GM21526 (cell line): ENCODE results near the gene ADAMTS13.
"Not testable (repeated sequence)": the region's sequence is repeated elsewhere in the genome, so short reads cannot be mapped to it uniquely, and the experiment has no call there.

Source experiments
- ATAC-seq: cut with Tn5 transposase; IDR thresholded peaks from one replicate; pipeline ENCODE4 v1.9.1; 2021; ENCODE audit warnings: moderate library complexity; ENCODE audit not compliant: unreplicated experiment, low FRiP score

ADAMTS13 gene

DNA sequence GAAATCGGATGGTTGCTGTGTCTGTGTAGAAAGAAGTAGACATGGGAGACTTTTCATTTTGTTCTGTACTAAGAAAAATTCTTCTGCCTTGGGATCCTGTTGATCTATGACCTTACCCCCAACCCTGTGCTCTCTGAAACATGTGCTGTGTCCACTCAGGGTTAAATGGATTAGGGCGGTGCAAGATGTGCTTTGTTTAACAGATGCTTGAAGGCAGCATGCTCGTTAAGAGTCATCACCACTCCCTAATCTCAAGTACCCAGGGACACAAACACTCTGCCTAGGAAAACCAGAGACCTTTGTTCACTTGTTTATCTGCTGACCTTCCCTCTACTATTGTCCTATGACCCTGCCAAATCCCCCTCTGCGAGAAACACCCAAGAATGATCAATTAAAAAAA, 30.7 kb upstream of the ADAMTS13 start:
- ATAC-seq = not testable (repeated sequence)

DNA sequence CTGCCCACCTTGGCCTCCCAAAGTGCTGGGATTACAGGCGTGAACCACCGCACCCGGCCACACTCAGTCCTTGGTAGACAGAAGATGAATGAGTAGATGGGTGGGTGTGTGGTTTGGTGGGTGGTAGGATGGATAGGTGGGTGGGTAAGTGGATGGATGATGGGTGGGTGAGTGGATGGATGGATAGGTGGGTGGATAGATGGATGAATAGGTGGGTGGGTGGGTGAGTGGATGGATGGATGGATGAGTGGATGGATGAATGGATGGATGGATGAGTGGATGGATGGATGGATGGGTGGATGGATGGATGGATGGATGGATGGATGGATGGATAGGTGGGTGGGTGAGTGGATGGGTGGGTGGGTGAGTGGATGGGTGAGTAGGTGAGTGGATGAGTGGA, 29.9 kb upstream of the ADAMTS13 start:
- ATAC-seq = not testable (repeated sequence)

- no peak for ATAC-seq
Measured at GRCh38 chr9:133393399-133393798, 28.8 kb upstream of the ADAMTS13 start.

DNA sequence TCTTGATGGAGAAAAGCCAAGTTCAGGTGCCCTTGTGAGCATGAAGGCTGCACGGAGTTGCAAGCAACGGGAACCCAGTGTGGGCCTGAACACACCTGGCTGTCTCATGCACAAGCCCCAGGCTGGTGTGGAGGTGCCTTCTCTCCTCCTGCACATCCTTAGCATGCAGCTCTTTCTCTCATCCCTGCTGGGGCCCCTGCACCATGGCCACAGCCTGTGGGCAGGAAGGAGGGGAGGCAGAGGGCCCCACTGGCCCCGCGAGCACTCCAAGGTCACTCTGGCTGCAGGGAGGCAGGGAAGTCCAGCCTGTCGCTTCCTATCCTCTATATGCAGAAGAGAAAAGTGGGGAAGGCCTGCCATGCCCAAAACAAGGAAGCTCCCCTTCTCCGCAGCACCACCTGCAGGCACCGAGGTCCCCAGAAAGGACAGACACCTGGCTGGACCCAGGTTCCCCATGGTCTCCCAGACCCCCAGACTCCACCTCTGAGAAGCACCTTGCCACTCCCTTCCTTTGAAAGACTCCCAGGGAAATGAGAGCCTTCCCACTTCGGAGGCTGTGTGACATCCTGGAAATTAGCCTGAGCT, 27.4 kb upstream of the ADAMTS13 start:
- no peak for ATAC-seq

DNA sequence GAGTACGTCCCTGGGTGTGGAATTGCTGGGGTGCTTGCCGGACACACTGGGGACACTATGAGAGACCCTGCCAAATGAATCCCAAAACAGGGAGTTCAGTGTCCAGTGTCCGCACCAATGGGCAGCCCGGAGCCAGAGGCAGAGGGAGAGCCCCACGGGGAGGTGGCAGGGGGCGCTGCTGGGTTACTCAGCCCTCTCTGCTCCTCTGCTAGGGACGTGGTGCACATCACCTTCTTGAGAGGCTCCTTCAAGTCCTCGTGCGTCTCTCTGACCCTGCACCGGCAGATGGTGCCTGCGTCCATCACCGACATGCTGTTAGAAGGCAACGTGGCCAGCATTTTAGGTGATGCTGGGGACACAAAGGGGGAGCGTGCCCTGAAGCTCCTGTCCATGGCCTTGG, 25.2 kb upstream of the ADAMTS13 start:
- ATAC-seq = no peak

- no peak for ATAC-seq
Measured at GRCh38 chr9:133397370-133397769, 24.8 kb upstream of the ADAMTS13 start.

- no peak for ATAC-seq
Measured at GRCh38 chr9:133397895-133398294, 24.3 kb upstream of the ADAMTS13 start.

GRCh38 chr9:133400292-133400691, 21.9 kb upstream of the ADAMTS13 start:
- no peak for ATAC-seq

DNA sequence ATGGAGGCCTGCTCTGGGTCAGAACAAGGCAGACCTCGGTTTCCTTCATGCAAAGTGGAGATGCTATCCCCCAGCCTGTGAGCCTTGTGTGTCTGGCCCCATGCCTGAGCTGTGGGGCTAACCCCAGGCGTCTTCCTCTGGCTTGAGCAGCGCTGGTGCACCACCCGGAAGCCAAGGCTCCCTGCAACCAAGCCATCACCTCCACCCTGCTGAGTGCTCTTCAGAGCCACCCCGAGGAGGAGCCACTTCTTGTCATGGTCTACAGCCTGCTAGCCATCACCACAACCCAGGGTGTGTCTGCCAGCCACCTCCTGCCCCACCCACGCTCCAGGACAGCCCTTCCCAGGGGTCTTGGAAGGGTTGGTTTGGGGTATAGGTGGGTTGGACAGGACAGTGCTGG, 20.6 kb upstream of the ADAMTS13 start:
- ATAC-seq = no peak

DNA sequence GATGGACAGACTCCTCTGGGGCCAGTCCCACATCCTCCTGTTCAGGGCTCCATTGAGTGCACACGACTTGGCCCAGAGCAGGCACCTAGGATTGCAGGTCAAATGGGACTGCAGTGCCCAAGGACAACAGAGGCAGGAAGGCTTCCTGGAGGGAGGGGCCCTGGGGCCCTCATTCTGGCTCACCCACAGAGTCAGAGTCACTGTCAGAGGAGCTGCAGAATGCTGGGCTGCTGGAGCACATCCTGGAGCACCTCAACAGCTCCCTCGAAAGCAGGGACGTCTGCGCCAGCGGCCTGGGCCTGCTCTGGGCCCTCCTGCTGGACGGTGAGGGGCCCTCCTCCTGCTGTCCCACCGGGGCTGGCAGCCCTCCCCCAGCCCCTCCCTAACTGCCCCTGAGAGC, 19.5 kb upstream of the ADAMTS13 start:
- ATAC-seq = no peak

DNA sequence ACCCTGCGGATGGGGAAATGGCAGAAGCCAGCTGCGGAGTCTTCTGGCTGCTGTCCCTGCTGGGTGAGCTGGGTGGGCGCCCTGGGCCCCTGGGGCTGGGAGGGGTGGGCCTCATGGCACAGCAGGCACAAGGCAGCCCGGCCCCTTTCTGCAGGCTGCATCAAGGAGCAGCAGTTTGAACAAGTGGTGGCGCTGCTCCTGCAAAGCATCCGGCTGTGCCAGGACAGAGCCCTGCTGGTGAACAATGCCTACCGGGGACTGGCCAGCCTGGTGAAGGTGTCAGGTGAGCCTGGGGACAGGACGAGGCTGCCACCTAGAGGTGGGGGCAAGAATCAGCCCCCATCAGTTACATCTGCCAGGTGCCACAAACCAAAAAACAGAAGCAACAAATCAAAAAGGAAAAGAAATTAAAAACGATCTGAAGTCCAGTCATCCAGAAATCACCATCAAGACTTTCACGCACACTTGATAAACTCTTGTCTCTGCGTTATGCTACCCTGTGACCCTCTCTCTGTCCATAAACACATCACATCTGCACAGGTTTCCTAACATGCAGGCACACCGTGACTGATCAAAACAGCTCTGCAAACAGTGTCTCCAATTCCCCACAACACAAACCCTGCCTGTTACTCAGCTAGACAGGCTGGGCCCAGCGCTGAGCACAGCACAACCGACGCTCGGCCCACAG, 18.3 kb upstream of the ADAMTS13 start:
- ATAC-seq = no peak

- ATAC-seq = no peak
Measured at GRCh38 chr9:133404454-133405002, 17.6 kb upstream of the ADAMTS13 start.

- no peak for ATAC-seq
Measured at GRCh38 chr9:133405508-133406438, 16.4 kb upstream of the ADAMTS13 start.

GRCh38 chr9:133406480-133407307, 15.5 kb upstream of the ADAMTS13 start:
- ATAC-seq = peak; percentile 49

- ATAC-seq = no peak
Measured at GRCh38 chr9:133408042-133408441, 14.1 kb upstream of the ADAMTS13 start.

DNA sequence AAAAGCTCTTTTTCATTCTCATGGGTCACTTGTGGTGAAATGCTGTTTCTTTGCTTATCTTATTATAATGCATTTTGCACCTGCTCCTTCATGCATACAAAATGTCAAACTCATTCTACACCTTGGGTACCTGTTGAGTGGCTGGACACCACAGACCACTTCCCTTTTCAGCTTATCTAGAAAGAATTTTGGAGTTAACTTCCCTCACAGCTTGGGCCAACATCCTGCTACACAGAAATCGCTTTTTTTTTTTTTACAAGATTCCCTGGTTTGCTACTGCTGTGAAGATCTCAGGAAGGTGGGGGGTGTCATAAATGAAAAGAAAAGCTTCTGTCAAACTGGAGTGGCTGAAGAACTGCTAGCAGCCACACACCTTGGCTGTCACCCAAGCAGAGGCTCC, 7.0 kb upstream of the ADAMTS13 start:
- ATAC-seq = no peak

GRCh38 chr9:133417541-133418461, 4.4 kb upstream of the ADAMTS13 start, which contains the start of gene REXO4:
Gene REXO4 (minus strand): TSS chr9:133418010. CDS start chr9:133417844, 166 bp downstream.
- peak; percentile 69 for ATAC-seq

- no peak for ATAC-seq
Measured at GRCh38 chr9:133419005-133419404, 3.2 kb upstream of the ADAMTS13 start.

DNA sequence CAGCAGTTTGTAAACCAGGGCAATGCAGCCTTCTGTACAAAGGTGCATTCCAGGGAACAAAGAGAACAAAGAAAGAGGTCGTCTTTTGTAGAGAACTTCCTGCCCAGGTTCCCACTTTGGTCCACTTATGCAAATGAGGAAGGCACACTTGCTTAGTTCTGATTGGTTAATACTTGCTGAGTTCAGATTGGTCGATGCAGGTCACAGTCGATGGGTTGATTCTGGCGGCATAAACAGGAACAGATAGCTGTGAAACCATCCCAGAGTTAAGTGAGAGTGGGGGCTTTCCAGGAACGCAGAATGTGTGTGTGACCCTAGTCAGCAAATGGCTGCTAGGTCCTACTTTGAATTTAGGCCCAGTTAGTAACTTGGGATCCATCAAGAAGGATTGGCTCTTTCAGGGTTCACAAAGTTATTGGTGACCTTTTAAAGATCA, 1.8 kb upstream of the ADAMTS13 start:
- no peak for ATAC-seq
